PC-3 (cell line): ENCODE results near the gene CAMK1D. TPM values are rescaled to one million over a fixed set of nuclear protein-coding genes. Genes with fewer than 3 reads are reported as not detected.
A peak's percentile ranks its signal among the peaks of the same experiment; 100 is the strongest.

Experiments used
- ATAC-seq: fragments of 200-7000 bp; cut with Tn5 transposase; 2 replicates; pipeline ENCODE4 v1.9.1; 2020; ENCODE audit warnings: mild to moderate bottlenecking, moderate library complexity
- BruUV-seq: library from RNA; stranded (reverse); fragments of 400-500 nt; replicated peaks from 2 replicates; lab custom pipeline; 2021; lab: Mats Ljungman, UMichigan
- CTCF ChIA-PET: fragments of 300-600 bp; sonication (Branson Sonifier 250); formaldehyde crosslinking; loops from one replicate; lab custom pipeline; 2022; ENCODE audit warnings: antibody characterized with exemption; lab: Charles Lee
- POLR2A ChIA-PET: fragments of 300-600 bp; sonication (Branson Sonifier 250); formaldehyde crosslinking; loops from one replicate; lab custom pipeline; 2022; ENCODE audit warnings: antibody characterized with exemption; ENCODE audit not compliant: unreplicated experiment; lab: Charles Lee
- DNase-seq: peaks from one replicate; pipeline ENCODE4 v3.0.0-alpha.2; 2015
- H2AFZ ChIP-seq: fragments of 300-600 bp; sonication (generic); 2 replicates; pipeline ENCODE4 v1.6.0; 2016; ENCODE audit warnings: antibody characterized with exemption, low read length
- H3F3A ChIP-seq: fragments of 300-600 bp; sonication (generic); one replicate; pipeline ENCODE4 v1.6.0; 2017; ENCODE audit warnings: antibody characterized with exemption, low read length, control low read depth, mild to moderate bottlenecking; ENCODE audit not compliant: unreplicated experiment
- H3K27ac ChIP-seq: fragments of 300-600 bp; sonication (generic); 2 replicates; pipeline ENCODE4 v1.5.1; 2016; ENCODE audit warnings: mild to moderate bottlenecking, low read length
- H3K27me3 ChIP-seq: fragments of 300-600 bp; sonication (generic); 2 replicates; pipeline ENCODE4 v1.6.1; 2016; ENCODE audit warnings: low read length, mixed read lengths
- H3K36me3 ChIP-seq: fragments of 300-600 bp; sonication (generic); 2 replicates; pipeline ENCODE4 v1.6.1; 2016; ENCODE audit warnings: low read depth, mixed run types, low read length, mixed read lengths
- H3K4me1 ChIP-seq: fragments of 300-600 bp; sonication (generic); 2 replicates; pipeline ENCODE4 v1.5.1; 2016; ENCODE audit warnings: low read length; ENCODE audit not compliant: insufficient read depth
- H3K4me2 ChIP-seq: fragments of 300-600 bp; sonication (generic); 2 replicates; pipeline ENCODE4 v1.6.0; 2016; ENCODE audit warnings: low read length
- H3K4me3 ChIP-seq: fragments of 300-600 bp; sonication (generic); 2 replicates; pipeline ENCODE4 v1.5.1; 2016; ENCODE audit warnings: mild to moderate bottlenecking, low read length, mixed read lengths
- H3K79me2 ChIP-seq: fragments of 300-600 bp; sonication (generic); 2 replicates; pipeline ENCODE4 v1.6.1; 2017; ENCODE audit warnings: low read length, mixed read lengths
- H3K9ac ChIP-seq: fragments of 300-600 bp; sonication (generic); 2 replicates; pipeline ENCODE4 v1.6.0; 2016; ENCODE audit warnings: mild to moderate bottlenecking, low read length
- H3K9me2 ChIP-seq: fragments of 300-600 bp; sonication (generic); replicated peaks from 2 replicates; pipeline ENCODE4 v1.6.1; 2016; ENCODE audit warnings: mixed run types, low read length, mixed read lengths
- H3K9me3 ChIP-seq: fragments of 300-600 bp; sonication (generic); 2 replicates; pipeline ENCODE4 v1.6.1; 2016; ENCODE audit warnings: low read length, mixed read lengths
- H4K20me1 ChIP-seq: fragments of 300-600 bp; sonication (generic); 2 replicates; pipeline ENCODE4 v1.6.1; 2016; ENCODE audit warnings: low read length, mixed read lengths
- EZH2 ChIP-seq: fragments of 300-600 bp; sonication (generic); IDR thresholded peaks from one replicate; pipeline ENCODE4 v1.6.1; 2017; ENCODE audit warnings: antibody characterized with exemption, mild to moderate bottlenecking, low read length; ENCODE audit not compliant: unreplicated experiment
- EZH2phosphoT487 ChIP-seq: fragments of 300-600 bp; sonication (generic); IDR thresholded peaks from 2 replicates; pipeline ENCODE4 v1.6.1; 2018; ENCODE audit warnings: mild to moderate bottlenecking, antibody characterized with exemption, low read length, borderline replicate concordance
- intact Hi-C: fragments of 100-400 bp; cut with micrococcal nuclease; formaldehyde crosslinking; loops from 2 replicates; pipeline ENCODE4 v1.9.0; 2023
- total RNA-seq: library from RNA; depleted of rRNA; stranded (reverse); fragments of >200 nt; gene quantifications from 2 replicates; pipeline ENCODE4 v1.2.3, GENCODE V29; 2014
- TF ChIP-seq, protein P1 (sequence below): fragments of 300-600 bp; sonication (generic); conservative IDR thresholded peaks from 2 replicates; pipeline ENCODE4 v1.5.1; 2017; ENCODE audit warnings: antibody characterized with exemption, low read depth, mild to moderate bottlenecking, low read length

The CAMK1D gene
- total RNA-seq, 1 experiment from 2014 or later: 1.3 TPM

DNA sequence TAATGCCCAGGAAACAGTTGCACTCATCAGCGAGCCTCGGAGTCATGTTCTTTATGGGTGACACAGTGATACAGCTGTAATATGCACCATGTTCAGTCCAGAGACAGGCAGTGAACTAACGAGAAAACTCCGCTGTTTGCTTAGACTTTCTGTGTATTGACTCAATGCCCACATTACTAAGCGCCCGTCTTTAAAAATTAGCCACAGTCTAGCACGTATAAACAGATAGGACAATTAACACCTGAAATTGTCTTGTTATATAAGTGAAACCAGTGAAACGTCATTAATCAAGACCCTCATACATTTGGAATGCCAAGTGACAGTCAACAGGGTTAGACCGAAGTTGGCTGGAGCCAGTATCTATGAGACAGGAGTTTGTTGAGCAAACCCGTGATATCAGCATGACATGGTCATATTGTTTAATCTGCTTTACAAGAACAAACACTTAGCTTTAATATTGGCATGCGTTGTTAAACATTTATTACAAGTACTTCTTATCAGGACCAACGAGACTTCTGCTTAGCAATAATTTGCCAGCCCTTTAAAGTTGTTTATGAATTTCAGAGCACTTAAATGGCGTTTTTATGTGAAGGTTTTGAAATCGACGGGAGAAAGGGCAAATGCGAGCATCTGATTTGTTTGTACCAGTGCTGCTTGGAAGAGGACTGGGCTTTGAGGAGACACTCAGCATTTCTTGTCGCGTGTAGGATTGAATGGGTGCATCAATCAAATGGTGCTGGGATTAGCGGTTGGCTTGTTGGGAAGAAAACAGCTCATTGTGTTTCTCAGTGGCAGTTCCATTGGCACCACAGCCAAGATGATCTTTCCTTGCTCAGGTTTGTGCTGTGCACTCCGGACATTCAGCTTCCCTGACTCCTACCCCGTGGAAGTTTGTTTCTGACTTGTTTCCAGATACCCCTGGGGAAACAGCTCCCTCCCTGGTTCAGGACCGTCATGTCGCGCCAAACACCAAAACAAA is 56.3 kb downstream of the CAMK1D start:
- Histone ChIP-seq H3K27me3 (no peaks in the 10 kb centered on the region), H3K9me3 (no peaks in the 10 kb centered on the region), H3K36me3 (no peaks in the 10 kb centered on the region), H4K20me1 (no peaks in the 10 kb centered on the region), H3F3A (no peaks in the 10 kb centered on the region), H3K9me2 (no peaks in the 10 kb centered on the region), H3K79me2 (no peaks in the 10 kb centered on the region), H2AFZ (peak overlapping the region; percentile 56), H3K27ac (peak overlapping the region; percentile 80), H3K4me3 (peak overlapping the region; percentile 56), H3K4me1 (peaks cover 20% of the 10 kb centered on the region), H3K4me2 (peak overlapping the region; percentile 86), H3K9ac (peak overlapping the region; percentile 49)
- POLR2A ChIA-PET: interaction anchor here (0.5 to 1.3 kb wide), 3 partner anchors 175 to 897 kb away, joined by 3 to 5 read pairs (median 4); no protein-coding TSS in a partner anchor
- BruUV-seq: no TSS peak
- TF ChIP-seq EZH2phosphoT487 (no peak), EZH2 (no peak)
- TF ChIP-seq, protein P1, sequence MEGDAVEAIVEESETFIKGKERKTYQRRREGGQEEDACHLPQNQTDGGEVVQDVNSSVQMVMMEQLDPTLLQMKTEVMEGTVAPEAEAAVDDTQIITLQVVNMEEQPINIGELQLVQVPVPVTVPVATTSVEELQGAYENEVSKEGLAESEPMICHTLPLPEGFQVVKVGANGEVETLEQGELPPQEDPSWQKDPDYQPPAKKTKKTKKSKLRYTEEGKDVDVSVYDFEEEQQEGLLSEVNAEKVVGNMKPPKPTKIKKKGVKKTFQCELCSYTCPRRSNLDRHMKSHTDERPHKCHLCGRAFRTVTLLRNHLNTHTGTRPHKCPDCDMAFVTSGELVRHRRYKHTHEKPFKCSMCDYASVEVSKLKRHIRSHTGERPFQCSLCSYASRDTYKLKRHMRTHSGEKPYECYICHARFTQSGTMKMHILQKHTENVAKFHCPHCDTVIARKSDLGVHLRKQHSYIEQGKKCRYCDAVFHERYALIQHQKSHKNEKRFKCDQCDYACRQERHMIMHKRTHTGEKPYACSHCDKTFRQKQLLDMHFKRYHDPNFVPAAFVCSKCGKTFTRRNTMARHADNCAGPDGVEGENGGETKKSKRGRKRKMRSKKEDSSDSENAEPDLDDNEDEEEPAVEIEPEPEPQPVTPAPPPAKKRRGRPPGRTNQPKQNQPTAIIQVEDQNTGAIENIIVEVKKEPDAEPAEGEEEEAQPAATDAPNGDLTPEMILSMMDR: 0 out of 2 replicates have a peak, but pooled peaks have one; percentile 16
- ATAC-seq (peak; percentile 84), DNase-seq (peak; percentile 58)
- CTCF ChIA-PET: interaction anchor here (0.5 to 0.8 kb wide), 2 partner anchors 11 to 183 kb away, joined by 3 read pairs; no protein-coding TSS in a partner anchor
- intact Hi-C loops: loop anchor here (1.0 to 2.0 kb wide), 2 partner anchors 14 to 141 kb away; no protein-coding TSS in a partner anchor

GRCh38 chr10:12406764-12407400 is 57.5 kb downstream of the CAMK1D start:
- no peak overlapping the region for H3K4me2 ChIP-seq
- no peaks in the 10 kb centered on the region for H3K9me2 ChIP-seq
- H3K79me2 ChIP-seq: no peaks in the 10 kb centered on the region
- no peak for ATAC-seq
- ChIA-PET CTCF (no interaction called here), POLR2A (no interaction called here)
- H3K4me1 ChIP-seq: peaks cover 15% of the 10 kb centered on the region
- H3F3A ChIP-seq: no peaks in the 10 kb centered on the region
- H4K20me1 ChIP-seq: no peaks in the 10 kb centered on the region
- no peak overlapping the region for H3K9ac ChIP-seq
- H2AFZ ChIP-seq: no peak overlapping the region
- intact Hi-C loops: loop anchor here (1.0 kb wide), 1 partner anchor 12 kb away; no protein-coding TSS in a partner anchor
- H3K36me3 ChIP-seq: no peaks in the 10 kb centered on the region
- BruUV-seq: no TSS peak
- DNase-seq: no peak
- no peaks in the 10 kb centered on the region for H3K9me3 ChIP-seq
- TF ChIP-seq EZH2phosphoT487 (no peak), EZH2 (no peak)
- TF ChIP-seq, protein P1: no peak
- H3K27ac ChIP-seq: no peak overlapping the region
- H3K27me3 ChIP-seq: no peaks in the 10 kb centered on the region
- no peak overlapping the region for H3K4me3 ChIP-seq
